Tibial artery (tissue), 4 donors: Measurements from ENCODE around the gene AASDHPPT.
A peak's percentile ranks its signal among the peaks of the same experiment; 100 is the strongest.

ENCODE experiments used
- DNase-seq, 2 donors: peaks; one replicate each; pipeline ENCODE4 v3.0.0-alpha.2; 2019
- H3K27ac ChIP-seq, 2 donors: fragments of 200-600 bp; sonication (generic) in 1 of 2; 1 replicate in 1 of 2; 2 replicates in 1 of 2; pipeline ENCODE4 v1.5.1; 2018 to 2019; ENCODE audit warnings: mild to moderate bottlenecking in 1 of 2
- H3K27me3 ChIP-seq, 2 donors: fragments of 200-600 bp; sonication (generic) in 1 of 2; one replicate each; pipeline versions ENCODE4 v1.5.1 to v1.6.0; 2016 to 2019
- H3K36me3 ChIP-seq, 3 donors: fragments of 200-600 bp; sonication (generic) in 2 of 3; one replicate each; pipeline ENCODE4 v1.5.1; 2016 to 2019; ENCODE audit warnings: mild to moderate bottlenecking in 2 of 3
- H3K4me1 ChIP-seq, 4 donors: fragments of 200-600 bp; sonication (generic) in 2 of 4; 1 replicate in 3 of 4; 2 replicates in 1 of 4; pipeline ENCODE4 v1.5.1; 2016 to 2019
- H3K4me3 ChIP-seq, 2 donors: fragments of 200-600 bp; sonication (generic) in 1 of 2; 1 replicate in 1 of 2; 2 replicates in 1 of 2; pipeline ENCODE4 v1.5.1; 2018 to 2019; ENCODE audit warnings: mild to moderate bottlenecking in 2 of 2
- H3K9me3 ChIP-seq, 3 donors: fragments of 200-600 bp; sonication (generic) in 1 of 3; one replicate each; pipeline ENCODE4 v1.5.1; 2016 to 2019
- CTCF ChIP-seq, 2 experiments: fragments of 200-600 bp in 1 of 2; fragments of 450-650 bp in 1 of 2; IDR thresholded peaks; one replicate each; pipeline ENCODE4 v1.5.1; 2017 to 2019; ENCODE audit warnings: antibody characterized with exemption in 2 of 2, mild to moderate bottlenecking in 1 of 2, moderate library complexity in 1 of 2
- intact Hi-C: fragments of 100-400 bp; cut with DNase I; formaldehyde crosslinking; loops from one replicate; pipeline ENCODE4 v1.15.0; 2023; ENCODE audit warnings: low total_unique reads

Gene AASDHPPT, protein sequence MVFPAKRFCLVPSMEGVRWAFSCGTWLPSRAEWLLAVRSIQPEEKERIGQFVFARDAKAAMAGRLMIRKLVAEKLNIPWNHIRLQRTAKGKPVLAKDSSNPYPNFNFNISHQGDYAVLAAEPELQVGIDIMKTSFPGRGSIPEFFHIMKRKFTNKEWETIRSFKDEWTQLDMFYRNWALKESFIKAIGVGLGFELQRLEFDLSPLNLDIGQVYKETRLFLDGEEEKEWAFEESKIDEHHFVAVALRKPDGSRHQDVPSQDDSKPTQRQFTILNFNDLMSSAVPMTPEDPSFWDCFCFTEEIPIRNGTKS

DNA sequence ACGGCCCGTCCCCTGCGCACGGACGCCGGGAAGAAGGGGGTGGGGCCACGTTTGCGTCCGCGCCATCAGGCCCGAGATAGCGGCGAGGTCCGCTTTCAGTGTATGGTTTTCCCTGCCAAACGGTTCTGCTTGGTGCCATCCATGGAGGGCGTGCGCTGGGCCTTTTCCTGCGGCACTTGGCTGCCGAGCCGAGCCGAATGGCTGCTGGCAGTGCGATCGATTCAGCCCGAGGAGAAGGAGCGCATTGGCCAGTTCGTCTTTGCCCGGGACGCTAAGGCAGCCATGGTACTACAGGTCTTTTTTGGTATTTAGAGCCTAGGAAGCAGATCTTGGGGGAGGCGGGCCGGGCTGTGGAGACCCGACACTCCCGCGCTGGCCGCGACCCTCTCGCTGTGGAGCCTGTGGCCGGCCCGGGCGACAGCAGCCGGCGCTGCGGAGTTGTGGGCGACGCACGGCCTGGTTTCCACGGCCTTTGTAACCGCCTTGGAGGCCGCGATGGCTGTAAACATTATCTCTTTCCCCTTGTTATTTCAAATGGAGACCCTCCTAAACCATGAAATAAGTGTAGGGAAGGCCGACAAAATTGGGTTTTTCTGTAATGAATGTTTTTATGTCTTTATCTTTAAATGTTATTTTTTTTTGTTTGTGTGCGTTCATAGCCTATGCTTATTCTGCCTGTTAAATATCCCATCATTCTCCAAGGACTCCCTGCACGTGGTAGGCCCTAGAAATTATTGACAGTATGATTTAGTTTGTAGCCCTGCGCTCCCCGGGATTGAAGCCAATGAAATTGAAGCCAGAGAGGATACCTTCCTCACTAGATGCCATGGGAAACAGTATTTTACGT lies at the start of gene AASDHPPT:
Gene AASDHPPT, plus strand, starts transcription at position 54 of the 847 bp plus-strand sequence. Its CDS starts 49 bp downstream, at position 103.
- Histone ChIP-seq H3K36me3 (peaks cover 0 to 9% (median 7%) of the 10 kb centered on the region in 3 donors), H3K27ac (peak within 1 kb of the TSS; percentile 95 to 96), H3K4me1 (peaks cover 0 to 50% (median 18%) of the 10 kb centered on the region in 4 donors), H3K9me3 (no peaks in the 10 kb centered on the region), H3K4me3 (peak within 1 kb of the TSS; percentile 84 to 85), H3K27me3 (no peaks in the 10 kb centered on the region)
- intact Hi-C loops, result loop anchor here (5.0 kb wide), 1 partner anchor 56 kb away; the partner anchor contains the start of gene MSANTD4
- TF ChIP-seq CTCF (IDR thresholded peaks at IDR 0.05), result no peak
- no peak for DNase-seq

GRCh38 chr11:106030609-106031008 lies 46.9 kb upstream of the AASDHPPT start:
- no peaks in the 10 kb centered on the region for H3K36me3 ChIP-seq
- no peaks in the 10 kb centered on the region for H3K27me3 ChIP-seq
- no peak overlapping the region for H3K4me3 ChIP-seq
- no peak for DNase-seq
- no peak overlapping the region for H3K27ac ChIP-seq
- H3K9me3 ChIP-seq, result no peaks in the 10 kb centered on the region
- no peaks in the 10 kb centered on the region for H3K4me1 ChIP-seq
- no peak for TF ChIP-seq CTCF (IDR thresholded peaks at IDR 0.05)
- intact Hi-C loops, result no loop called here

GRCh38 chr11:106031202-106031810 lies 46.2 kb upstream of the AASDHPPT start:
- Histone ChIP-seq H3K9me3 (no peaks in the 10 kb centered on the region), H3K27ac (no peak overlapping the region), H3K36me3 (no peaks in the 10 kb centered on the region), H3K4me1 (no peaks in the 10 kb centered on the region), H3K4me3 (no peak overlapping the region), H3K27me3 (no peaks in the 10 kb centered on the region)
- no peak for TF ChIP-seq CTCF (IDR thresholded peaks at IDR 0.05)
- DNase-seq, result no peak
- intact Hi-C loops, result no loop called here

DNA sequence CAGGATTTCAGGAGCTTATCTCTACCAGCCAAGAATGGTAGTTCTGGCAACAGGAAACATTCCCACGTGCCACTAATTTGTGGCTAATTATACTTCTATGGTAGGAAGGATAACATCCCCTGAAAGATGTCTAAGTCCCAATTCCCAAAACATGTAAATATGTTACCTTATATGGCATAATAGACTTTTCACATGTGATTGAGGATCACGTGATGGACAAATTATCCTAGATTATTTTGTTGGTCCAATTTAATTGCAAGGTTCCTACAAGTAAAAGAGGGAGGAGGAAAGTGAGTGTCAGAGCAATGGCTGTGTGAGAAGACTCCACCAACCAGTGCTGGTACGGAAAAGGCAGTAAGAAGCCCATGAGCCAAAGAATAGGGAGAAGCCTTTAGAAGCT lies 45.5 kb upstream of the AASDHPPT start:
- intact Hi-C loops, result no loop called here
- no peak for TF ChIP-seq CTCF (IDR thresholded peaks at IDR 0.05)
- H3K36me3 ChIP-seq, result no peaks in the 10 kb centered on the region
- H3K9me3 ChIP-seq, result no peaks in the 10 kb centered on the region
- no peak for DNase-seq
- no peak overlapping the region for H3K27ac ChIP-seq
- H3K27me3 ChIP-seq, result no peaks in the 10 kb centered on the region
- no peaks in the 10 kb centered on the region for H3K4me1 ChIP-seq
- H3K4me3 ChIP-seq, result no peak overlapping the region

- H3K27me3 ChIP-seq, result no peaks in the 10 kb centered on the region
- intact Hi-C loops, result no loop called here
- no peaks in the 10 kb centered on the region for H3K9me3 ChIP-seq
- no peak for TF ChIP-seq CTCF (IDR thresholded peaks at IDR 0.05)
- DNase-seq, result no peak
- no peak overlapping the region for H3K27ac ChIP-seq
- no peak overlapping the region for H3K4me3 ChIP-seq
- H3K4me1 ChIP-seq, result no peaks in the 10 kb centered on the region
- H3K36me3 ChIP-seq, result no peaks in the 10 kb centered on the region
These were observed 44.6 kb upstream of the AASDHPPT start for GRCh38 chr11:106032861-106033260.
